ENCODE measurements around the gene OLIG2.

Gene OLIG2

GRCh38 chr21:33063907-33064622 lies 38.3 kb downstream of the OLIG2 start:
- no peak overlapping the region for H3K23ac ChIP-seq (ENCODE audit: low read length)
- no peak overlapping the region for H4K8ac ChIP-seq (ENCODE audit: low read depth, low read length)
- no peak overlapping the region for H3K4me2 ChIP-seq (ENCODE audit: low read length)
- H3K56ac ChIP-seq (ENCODE audit: low read length): no peak overlapping the region
- H3K4ac ChIP-seq (ENCODE audit: low read depth, low read length): no peak overlapping the region
- H3K36me3 ChIP-seq (ENCODE audit: control insufficient read depth, insufficient read depth, low read length): no peaks in the 10 kb centered on the region
- no peak overlapping the region for H2BK120ac ChIP-seq (ENCODE audit: low read depth, low read length)
- no peak overlapping the region for H2AK5ac ChIP-seq (ENCODE audit: low read length)
- peaks cover 28% of the 10 kb centered on the region for H3K27me3 ChIP-seq (ENCODE audit: insufficient read depth, low read length, poor library complexity)
- WGBS (ENCODE audit: extremely low coverage, insufficient coverage, low lambda C conversion rate): no CpG with 5 or more reads among the region's 14 CpGs
- H3K79me1 ChIP-seq (ENCODE audit: low read length): no peaks in the 10 kb centered on the region
- H3K18ac ChIP-seq (ENCODE audit: low read length): no peak overlapping the region
- no peak overlapping the region for H2BK5ac ChIP-seq (ENCODE audit: low read length)
- no peak overlapping the region for H3K27ac ChIP-seq (ENCODE audit: low read depth, low read length)
- H4K5ac ChIP-seq (ENCODE audit: low read length): no peak overlapping the region
- H3K4me1 ChIP-seq (ENCODE audit: control insufficient read depth, low read depth, low read length): no peaks in the 10 kb centered on the region
- H3K79me2 ChIP-seq (ENCODE audit: control insufficient read depth, insufficient read depth, low read length): no peaks in the 10 kb centered on the region
- no peak overlapping the region for H3K4me3 ChIP-seq (ENCODE audit: low read length)
- peak; percentile 52 for DNase-seq
- H3K9ac ChIP-seq (ENCODE audit: low read length): no peak overlapping the region
- H2BK15ac ChIP-seq (replicated peaks; ENCODE audit: low read depth): no peak overlapping the region

GRCh38 chr21:33064623-33065390 lies 39.1 kb downstream of the OLIG2 start:
- no peak overlapping the region for H3K4ac ChIP-seq (ENCODE audit: low read depth, low read length)
- no peak overlapping the region for H4K8ac ChIP-seq (ENCODE audit: low read depth, low read length)
- no peak overlapping the region for H2BK15ac ChIP-seq (replicated peaks; ENCODE audit: low read depth)
- H4K5ac ChIP-seq (ENCODE audit: low read length): no peak overlapping the region
- no peaks in the 10 kb centered on the region for H3K36me3 ChIP-seq (ENCODE audit: control insufficient read depth, insufficient read depth, low read length)
- H2BK120ac ChIP-seq (ENCODE audit: low read depth, low read length): no peak overlapping the region
- H3K18ac ChIP-seq (ENCODE audit: low read length): no peak overlapping the region
- H3K9ac ChIP-seq (ENCODE audit: low read length): no peak overlapping the region
- no peaks in the 10 kb centered on the region for H3K79me1 ChIP-seq (ENCODE audit: low read length)
- H3K4me3 ChIP-seq (ENCODE audit: low read length): no peak overlapping the region
- H2AK5ac ChIP-seq (ENCODE audit: low read length): no peak overlapping the region
- H3K23ac ChIP-seq (ENCODE audit: low read length): no peak overlapping the region
- H3K27me3 ChIP-seq (ENCODE audit: insufficient read depth, low read length, poor library complexity): peaks cover 28% of the 10 kb centered on the region
- no peak overlapping the region for H3K27ac ChIP-seq (ENCODE audit: low read depth, low read length)
- H3K56ac ChIP-seq (ENCODE audit: low read length): no peak overlapping the region
- no peaks in the 10 kb centered on the region for H3K79me2 ChIP-seq (ENCODE audit: control insufficient read depth, insufficient read depth, low read length)
- DNase-seq: no peak
- H3K4me1 ChIP-seq (ENCODE audit: control insufficient read depth, low read depth, low read length): no peaks in the 10 kb centered on the region
- no CpG with 5 or more reads among the region's 18 CpGs for WGBS (ENCODE audit: extremely low coverage, insufficient coverage, low lambda C conversion rate)
- no peak overlapping the region for H2BK5ac ChIP-seq (ENCODE audit: low read length)
- H3K4me2 ChIP-seq (ENCODE audit: low read length): no peak overlapping the region

- Histone ChIP-seq H3K4me2 (ENCODE audit: low read length) (no peak overlapping the region), H3K56ac (ENCODE audit: low read length) (no peak overlapping the region), H4K8ac (ENCODE audit: low read depth, low read length) (no peak overlapping the region), H2AK5ac (ENCODE audit: low read length) (no peak overlapping the region), H3K4ac (ENCODE audit: low read depth, low read length) (no peak overlapping the region), H3K27ac (ENCODE audit: low read depth, low read length) (no peak overlapping the region), H3K4me1 (ENCODE audit: control insufficient read depth, low read depth, low read length) (no peaks in the 10 kb centered on the region), H2BK120ac (ENCODE audit: low read depth, low read length) (no peak overlapping the region), H3K79me1 (ENCODE audit: low read length) (no peaks in the 10 kb centered on the region), H4K5ac (ENCODE audit: low read length) (no peak overlapping the region), H3K9ac (ENCODE audit: low read length) (no peak overlapping the region), H2BK15ac (replicated peaks; ENCODE audit: low read depth) (no peak overlapping the region), H3K4me3 (ENCODE audit: low read length) (no peak overlapping the region), H3K27me3 (ENCODE audit: insufficient read depth, low read length, poor library complexity) (peaks cover 41% of the 10 kb centered on the region), H3K18ac (ENCODE audit: low read length) (no peak overlapping the region), H3K23ac (ENCODE audit: low read length) (no peak overlapping the region), H3K79me2 (ENCODE audit: control insufficient read depth, insufficient read depth, low read length) (no peaks in the 10 kb centered on the region), H3K36me3 (ENCODE audit: control insufficient read depth, insufficient read depth, low read length) (no peaks in the 10 kb centered on the region), H2BK5ac (ENCODE audit: low read length) (no peak overlapping the region)
- DNase-seq: no peak
- WGBS (ENCODE audit: extremely low coverage, insufficient coverage, low lambda C conversion rate): no CpG with 5 or more reads among the region's 7 CpGs
Observed at GRCh38 chr21:33067043-33067442, 41.3 kb downstream of the OLIG2 start.

- no peak for DNase-seq
- no peak overlapping the region for H2BK5ac ChIP-seq (ENCODE audit: low read length)
- H3K79me1 ChIP-seq (ENCODE audit: low read length): no peaks in the 10 kb centered on the region
- no peaks in the 10 kb centered on the region for H3K4me1 ChIP-seq (ENCODE audit: control insufficient read depth, low read depth, low read length)
- no peak overlapping the region for H2BK15ac ChIP-seq (replicated peaks; ENCODE audit: low read depth)
- no peak overlapping the region for H2BK120ac ChIP-seq (ENCODE audit: low read depth, low read length)
- no peaks in the 10 kb centered on the region for H3K36me3 ChIP-seq (ENCODE audit: control insufficient read depth, insufficient read depth, low read length)
- H3K27me3 ChIP-seq (ENCODE audit: insufficient read depth, low read length, poor library complexity): peaks cover 45% of the 10 kb centered on the region
- H3K27ac ChIP-seq (ENCODE audit: low read depth, low read length): no peak overlapping the region
- H3K4me3 ChIP-seq (ENCODE audit: low read length): no peak overlapping the region
- no peak overlapping the region for H3K9ac ChIP-seq (ENCODE audit: low read length)
- no peak overlapping the region for H3K18ac ChIP-seq (ENCODE audit: low read length)
- H3K23ac ChIP-seq (ENCODE audit: low read length): no peak overlapping the region
- H4K8ac ChIP-seq (ENCODE audit: low read depth, low read length): no peak overlapping the region
- H2AK5ac ChIP-seq (ENCODE audit: low read length): no peak overlapping the region
- no peak overlapping the region for H3K56ac ChIP-seq (ENCODE audit: low read length)
- H4K5ac ChIP-seq (ENCODE audit: low read length): no peak overlapping the region
- no peak overlapping the region for H3K4me2 ChIP-seq (ENCODE audit: low read length)
- no CpG with 5 or more reads among the region's 4 CpGs for WGBS (ENCODE audit: extremely low coverage, insufficient coverage, low lambda C conversion rate)
- no peaks in the 10 kb centered on the region for H3K79me2 ChIP-seq (ENCODE audit: control insufficient read depth, insufficient read depth, low read length)
- H3K4ac ChIP-seq (ENCODE audit: low read depth, low read length): no peak overlapping the region
Observed at GRCh38 chr21:33067457-33067856, 41.7 kb downstream of the OLIG2 start.

- Histone ChIP-seq H3K79me1 (ENCODE audit: low read length) (no peaks in the 10 kb centered on the region), H2AK5ac (ENCODE audit: low read length) (no peak overlapping the region), H3K36me3 (ENCODE audit: control insufficient read depth, insufficient read depth, low read length) (no peaks in the 10 kb centered on the region), H4K5ac (ENCODE audit: low read length) (no peak overlapping the region), H3K56ac (ENCODE audit: low read length) (no peak overlapping the region), H3K27me3 (ENCODE audit: insufficient read depth, low read length, poor library complexity) (peaks cover 57% of the 10 kb centered on the region), H3K4me3 (ENCODE audit: low read length) (no peak overlapping the region), H2BK120ac (ENCODE audit: low read depth, low read length) (no peak overlapping the region), H3K4me1 (ENCODE audit: control insufficient read depth, low read depth, low read length) (no peaks in the 10 kb centered on the region), H3K23ac (ENCODE audit: low read length) (no peak overlapping the region), H3K4me2 (ENCODE audit: low read length) (no peak overlapping the region), H3K18ac (ENCODE audit: low read length) (no peak overlapping the region), H3K4ac (ENCODE audit: low read depth, low read length) (no peak overlapping the region), H3K79me2 (ENCODE audit: control insufficient read depth, insufficient read depth, low read length) (no peaks in the 10 kb centered on the region), H4K8ac (ENCODE audit: low read depth, low read length) (no peak overlapping the region), H3K9ac (ENCODE audit: low read length) (no peak overlapping the region), H2BK15ac (replicated peaks; ENCODE audit: low read depth) (no peak overlapping the region), H2BK5ac (ENCODE audit: low read length) (no peak overlapping the region), H3K27ac (ENCODE audit: low read depth, low read length) (no peak overlapping the region)
- no peak for DNase-seq
- no CpG with 5 or more reads among the region's 5 CpGs for WGBS (ENCODE audit: extremely low coverage, insufficient coverage, low lambda C conversion rate)
Observed at GRCh38 chr21:33069243-33069642, 43.5 kb downstream of the OLIG2 start.
